ENCODE data around the gene TEX11.
A peak's percentile ranks its signal among the peaks of the same experiment; 100 is the strongest.

Gene TEX11

GRCh38 chrX:70554081-70554480 is 354.4 kb downstream of the TEX11 start:
- H3K4me3 ChIP-seq (ENCODE audit: low read length) = no peak overlapping the region
- no peaks in the 10 kb centered on the region for H3K9me3 ChIP-seq (ENCODE audit: insufficient read depth, low read length)
- TF ChIP-seq EZH2phosphoT487 (IDR thresholded peaks at IDR 0.05; ENCODE audit: low read depth) = no peak
- peak; percentile 51 for TF ChIP-seq CTCF (IDR thresholded peaks at IDR 0.05; ENCODE audit: low read depth, low read length)
- H2AFZ ChIP-seq (ENCODE audit: low read depth, low read length) = no peak overlapping the region
- peaks cover 16% of the 10 kb centered on the region for H3K4me1 ChIP-seq (ENCODE audit: low read length)
- H3K27me3 ChIP-seq (ENCODE audit: low read depth, low read length) = no peaks in the 10 kb centered on the region
- H4K20me1 ChIP-seq (ENCODE audit: insufficient read depth, low read length) = no peaks in the 10 kb centered on the region
- H3K27ac ChIP-seq (ENCODE audit: low read length) = peak overlapping the region; percentile 13; the same call in 1 of the 2 replicates
- no peaks in the 10 kb centered on the region for H3K36me3 ChIP-seq (replicated peaks; ENCODE audit: low read depth, low read length)
- no peaks in the 10 kb centered on the region for H3K79me2 ChIP-seq (ENCODE audit: low read length)
- H3K9ac ChIP-seq (ENCODE audit: low read length) = no peak overlapping the region
- H3K4me2 ChIP-seq (ENCODE audit: low read length) = peak overlapping the region; percentile 46

- Histone ChIP-seq H3K79me2 (ENCODE audit: low read length) (no peaks in the 10 kb centered on the region), H3K9me3 (ENCODE audit: insufficient read depth, low read length) (no peaks in the 10 kb centered on the region), H4K20me1 (ENCODE audit: insufficient read depth, low read length) (no peaks in the 10 kb centered on the region), H3K4me3 (ENCODE audit: low read length) (no peak overlapping the region), H3K36me3 (replicated peaks; ENCODE audit: low read depth, low read length) (no peaks in the 10 kb centered on the region), H2AFZ (ENCODE audit: low read depth, low read length) (no peak overlapping the region), H3K27ac (ENCODE audit: low read length) (peak overlapping the region; percentile 13; the same call in 1 of the 2 replicates), H3K27me3 (ENCODE audit: low read depth, low read length) (no peaks in the 10 kb centered on the region), H3K4me2 (ENCODE audit: low read length) (peak overlapping the region; percentile 46), H3K9ac (ENCODE audit: low read length) (no peak overlapping the region), H3K4me1 (ENCODE audit: low read length) (peaks cover 11% of the 10 kb centered on the region)
- TF ChIP-seq CTCF (IDR thresholded peaks at IDR 0.05; ENCODE audit: low read depth, low read length) (no peak), EZH2phosphoT487 (IDR thresholded peaks at IDR 0.05; ENCODE audit: low read depth) (no peak)
Measured at GRCh38 chrX:70553516-70553915, 355.0 kb downstream of the TEX11 start.

- TF ChIP-seq CTCF (IDR thresholded peaks at IDR 0.05; ENCODE audit: low read depth, low read length) = no peak
- no peak for TF ChIP-seq EZH2phosphoT487 (IDR thresholded peaks at IDR 0.05; ENCODE audit: low read depth)
- H3K4me2 ChIP-seq (ENCODE audit: low read length) = no peak overlapping the region
- H3K36me3 ChIP-seq (replicated peaks; ENCODE audit: low read depth, low read length) = no peaks in the 10 kb centered on the region
- H3K9me3 ChIP-seq (ENCODE audit: insufficient read depth, low read length) = no peaks in the 10 kb centered on the region
- H2AFZ ChIP-seq (ENCODE audit: low read depth, low read length) = no peak overlapping the region
- H3K4me1 ChIP-seq (ENCODE audit: low read length) = peaks cover 11% of the 10 kb centered on the region
- H3K79me2 ChIP-seq (ENCODE audit: low read length) = no peaks in the 10 kb centered on the region
- H3K27me3 ChIP-seq (ENCODE audit: low read depth, low read length) = no peaks in the 10 kb centered on the region
- H3K27ac ChIP-seq (ENCODE audit: low read length) = no peak overlapping the region
- H4K20me1 ChIP-seq (ENCODE audit: insufficient read depth, low read length) = no peaks in the 10 kb centered on the region
- no peak overlapping the region for H3K4me3 ChIP-seq (ENCODE audit: low read length)
- H3K9ac ChIP-seq (ENCODE audit: low read length) = no peak overlapping the region
Measured at GRCh38 chrX:70552130-70552704, 356.3 kb downstream of the TEX11 start.

GRCh38 chrX:70549429-70549828 is 359.1 kb downstream of the TEX11 start:
- H4K20me1 ChIP-seq (ENCODE audit: insufficient read depth, low read length) = no peaks in the 10 kb centered on the region
- no peak overlapping the region for H3K4me2 ChIP-seq (ENCODE audit: low read length)

More at GRCh38 chrX:70549429-70549828, 359.1 kb downstream of the TEX11 start:
- no peaks in the 10 kb centered on the region for H3K9me3 ChIP-seq (ENCODE audit: insufficient read depth, low read length)
- no peaks in the 10 kb centered on the region for H3K79me2 ChIP-seq (ENCODE audit: low read length)
- TF ChIP-seq EZH2phosphoT487 (IDR thresholded peaks at IDR 0.05; ENCODE audit: low read depth) (no peak), CTCF (IDR thresholded peaks at IDR 0.05; ENCODE audit: low read depth, low read length) (no peak)
- no peaks in the 10 kb centered on the region for H3K36me3 ChIP-seq (replicated peaks; ENCODE audit: low read depth, low read length)
- H3K9ac ChIP-seq (ENCODE audit: low read length) = no peak overlapping the region
- no peak overlapping the region for H3K4me3 ChIP-seq (ENCODE audit: low read length)
- no peak overlapping the region for H2AFZ ChIP-seq (ENCODE audit: low read depth, low read length)
- no peaks in the 10 kb centered on the region for H3K27me3 ChIP-seq (ENCODE audit: low read depth, low read length)
- H3K4me1 ChIP-seq (ENCODE audit: low read length) = peaks cover 11% of the 10 kb centered on the region
- no peak overlapping the region for H3K27ac ChIP-seq (ENCODE audit: low read length)

All from OCI-LY3 (cell line).